ENCODE measurements around the gene SPNS3.

SPNS3 gene

DNA sequence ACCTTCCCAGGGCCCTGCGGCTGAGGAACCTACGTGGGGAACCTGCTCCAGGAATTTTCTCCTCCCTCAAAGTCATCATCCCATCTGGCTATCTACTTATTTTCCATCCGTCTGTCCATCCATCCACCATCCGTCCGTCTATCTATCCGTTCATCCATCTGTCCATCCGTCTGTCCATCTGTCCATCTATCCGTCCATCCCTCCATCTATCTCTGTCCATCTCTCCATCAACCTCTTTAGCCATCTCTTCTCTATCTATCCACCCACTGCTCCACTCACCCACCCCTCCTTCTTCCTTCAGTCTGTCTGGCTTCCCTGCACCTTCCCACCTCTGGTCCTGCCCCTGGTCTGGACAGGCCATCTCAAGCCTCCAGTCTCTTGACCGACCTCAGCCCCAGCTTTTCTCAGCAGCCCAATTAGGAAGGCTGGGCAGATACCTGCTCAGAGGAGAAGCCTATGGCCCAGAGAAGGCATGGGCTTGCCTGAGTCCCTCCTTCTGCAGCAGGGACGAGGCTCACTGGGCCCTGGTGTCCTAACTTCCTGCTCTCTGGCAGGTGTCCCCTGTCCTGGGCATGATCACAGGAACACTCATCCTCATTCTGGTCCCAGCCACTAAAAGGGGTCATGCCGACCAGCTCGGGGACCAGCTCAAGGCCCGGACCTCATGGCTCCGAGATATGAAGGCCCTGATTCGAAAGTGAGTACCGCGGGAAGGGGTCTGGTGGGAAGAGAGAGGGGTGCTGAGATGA lies 98.4 kb downstream of the SPNS3 start:
- ATAC-seq, result no peak
- Mint-ChIP-seq H3K4me1 (peaks cover 22% of the 10 kb centered on the region), H3K27ac (no peak overlapping the region), H3K9me3 (no peaks in the 10 kb centered on the region), H3K27me3 (peaks cover 72% of the 10 kb centered on the region), H3K36me3 (no peaks in the 10 kb centered on the region), H3K4me3 (no peak overlapping the region)

DNA sequence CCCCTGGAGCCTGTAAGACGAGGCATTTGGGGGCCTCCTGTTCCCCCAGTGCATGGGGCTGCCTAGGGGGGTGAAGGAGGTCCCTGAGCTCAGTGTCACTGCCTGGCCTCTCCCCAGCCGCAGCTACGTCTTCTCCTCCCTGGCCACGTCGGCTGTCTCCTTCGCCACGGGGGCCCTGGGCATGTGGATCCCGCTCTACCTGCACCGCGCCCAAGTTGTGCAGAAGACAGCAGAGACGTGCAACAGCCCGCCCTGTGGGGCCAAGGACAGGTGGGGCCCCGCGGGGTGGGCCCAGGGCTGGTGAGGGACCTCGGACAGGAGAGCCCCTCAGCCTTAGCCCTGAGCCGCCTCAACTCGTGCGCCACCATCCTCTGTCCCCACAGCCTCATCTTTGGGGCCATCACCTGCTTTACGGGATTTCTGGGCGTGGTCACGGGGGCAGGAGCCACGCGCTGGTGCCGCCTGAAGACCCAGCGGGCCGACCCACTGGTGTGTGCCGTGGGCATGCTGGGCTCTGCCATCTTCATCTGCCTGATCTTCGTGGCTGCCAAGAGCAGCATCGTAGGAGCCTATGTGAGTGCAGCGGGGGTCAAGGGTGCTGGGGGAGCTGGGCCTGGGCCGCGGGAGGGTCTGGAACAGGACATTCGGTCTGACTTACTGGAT lies 99.3 kb downstream of the SPNS3 start:
- Mint-ChIP-seq H3K4me1 (peaks cover 25% of the 10 kb centered on the region), H3K9me3 (no peaks in the 10 kb centered on the region), H3K27me3 (peaks cover 72% of the 10 kb centered on the region), H3K27ac (no peak overlapping the region), H3K4me3 (no peak overlapping the region), H3K36me3 (no peaks in the 10 kb centered on the region)
- no peak for ATAC-seq

DNA sequence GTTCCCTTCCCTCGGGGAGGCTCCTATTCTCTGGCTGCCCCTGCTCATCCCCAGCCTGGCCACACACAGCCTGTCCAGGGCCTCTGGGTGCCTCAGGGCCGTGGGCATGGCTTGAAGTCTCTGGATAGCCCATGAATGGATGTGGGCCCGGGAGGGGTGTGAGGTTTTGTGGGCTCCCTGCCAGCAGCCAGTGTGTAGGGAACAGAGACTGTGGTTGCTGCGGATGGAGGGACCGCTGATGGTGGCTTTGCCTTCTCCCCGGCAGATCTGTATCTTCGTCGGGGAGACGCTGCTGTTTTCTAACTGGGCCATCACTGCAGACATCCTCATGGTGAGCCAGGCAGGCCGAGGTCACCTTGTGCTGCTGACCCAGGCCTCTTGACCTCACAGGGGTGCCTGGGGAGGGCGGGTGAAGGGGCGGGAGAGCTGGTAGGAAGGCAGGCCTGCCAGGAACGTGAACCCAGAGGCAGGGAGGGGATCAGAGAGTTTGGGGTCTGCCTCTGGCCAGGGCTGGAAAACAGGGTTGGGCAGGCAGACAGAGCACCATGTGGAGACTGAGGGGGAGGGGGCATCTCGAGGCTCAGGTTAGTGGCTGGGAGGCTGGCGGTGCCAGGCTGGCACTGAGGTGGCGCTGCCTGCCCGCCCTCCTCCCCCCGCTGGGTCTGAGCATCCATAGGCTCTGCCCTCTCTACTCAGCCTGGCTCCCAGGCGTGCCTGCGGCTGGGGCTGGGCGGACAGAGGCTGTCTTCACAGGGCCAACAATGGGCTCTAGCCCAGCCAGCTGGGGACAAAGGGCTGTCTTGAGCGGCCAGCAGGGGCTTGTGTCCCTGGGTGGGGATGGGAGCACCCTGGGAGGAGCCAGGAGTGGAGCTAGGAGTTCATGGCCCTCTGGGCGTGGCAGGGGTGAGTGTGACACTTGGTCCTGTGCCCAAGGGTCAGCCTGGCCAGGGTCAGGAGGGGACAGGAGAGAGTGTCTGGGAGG lies 100.1 kb downstream of the SPNS3 start:
- no peaks in the 10 kb centered on the region for H3K9me3 Mint-ChIP-seq
- no peak overlapping the region for H3K4me3 Mint-ChIP-seq
- no peaks in the 10 kb centered on the region for H3K36me3 Mint-ChIP-seq
- no peak overlapping the region for H3K27ac Mint-ChIP-seq
- peaks cover 72% of the 10 kb centered on the region for H3K27me3 Mint-ChIP-seq
- peaks cover 25% of the 10 kb centered on the region for H3K4me1 Mint-ChIP-seq
- ATAC-seq, result no peak

DNA sequence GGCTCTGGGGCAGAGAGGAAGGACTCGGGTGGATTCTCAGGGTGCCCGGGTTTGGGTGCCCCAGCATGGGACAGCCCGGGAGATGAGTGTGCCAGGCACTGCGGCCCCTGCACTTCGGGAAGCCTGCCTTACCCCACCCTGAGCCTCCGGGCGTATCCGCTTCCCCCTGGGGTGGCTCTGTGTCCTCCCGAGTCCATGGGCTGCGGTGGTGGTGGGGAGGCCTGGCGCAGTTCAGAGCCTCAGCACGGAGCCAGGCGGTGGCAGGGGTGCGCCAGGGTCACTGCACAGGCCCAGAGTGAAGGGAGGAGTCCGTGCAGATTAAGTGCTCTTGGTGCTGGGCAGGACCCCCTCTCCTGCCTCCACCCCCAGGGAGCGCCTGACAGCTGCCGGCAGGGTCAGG lies 100.8 kb downstream of the SPNS3 start:
- Mint-ChIP-seq H3K4me3 (no peak overlapping the region), H3K4me1 (peaks cover 25% of the 10 kb centered on the region), H3K27me3 (peaks cover 67% of the 10 kb centered on the region), H3K36me3 (peaks cover 3% of the 10 kb centered on the region), H3K27ac (no peak overlapping the region), H3K9me3 (no peaks in the 10 kb centered on the region)
- no peak for ATAC-seq

DNA sequence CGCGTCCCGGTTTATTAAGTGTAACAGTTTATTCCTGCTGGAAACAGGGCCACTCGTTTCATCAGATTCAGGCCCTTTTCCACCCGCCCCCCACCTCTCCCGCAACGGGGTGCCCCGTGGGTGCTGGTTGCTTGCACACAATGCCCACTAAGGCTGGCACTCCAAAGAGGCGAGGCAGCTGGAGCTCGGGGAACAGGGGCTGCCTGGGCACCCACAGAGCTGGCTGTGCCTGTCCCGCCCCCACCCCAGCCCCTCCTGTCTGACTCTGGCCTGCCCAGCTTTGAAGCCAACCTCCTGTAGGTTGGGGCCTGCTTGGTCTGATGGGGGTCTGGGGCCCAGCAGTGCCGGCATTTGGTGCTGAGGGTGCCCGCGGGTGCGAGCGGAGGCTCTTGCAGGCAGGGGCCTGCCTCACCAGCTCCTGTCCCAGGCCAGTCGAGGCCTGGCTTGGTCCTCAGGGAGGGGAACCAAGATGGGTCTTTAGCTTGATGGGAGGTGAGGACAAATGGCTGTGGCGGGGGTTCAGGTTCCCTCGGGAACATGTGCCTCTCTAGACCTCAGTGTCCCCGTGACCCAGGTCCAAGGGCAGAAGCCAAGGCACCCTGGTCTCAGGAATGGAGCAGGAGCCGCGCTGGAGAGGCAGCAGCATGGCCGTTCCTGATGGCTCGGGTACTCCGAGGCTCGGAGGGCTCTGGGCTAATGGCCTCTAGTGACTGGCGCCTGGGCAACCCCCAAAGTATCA lies 101.4 kb downstream of the SPNS3 start:
- no peak for ATAC-seq
- no peak overlapping the region for H3K27ac Mint-ChIP-seq
- H3K9me3 Mint-ChIP-seq, result no peaks in the 10 kb centered on the region
- H3K4me3 Mint-ChIP-seq, result no peak overlapping the region
- H3K27me3 Mint-ChIP-seq, result peaks cover 61% of the 10 kb centered on the region
- peaks cover 8% of the 10 kb centered on the region for H3K36me3 Mint-ChIP-seq
- peaks cover 25% of the 10 kb centered on the region for H3K4me1 Mint-ChIP-seq

DNA sequence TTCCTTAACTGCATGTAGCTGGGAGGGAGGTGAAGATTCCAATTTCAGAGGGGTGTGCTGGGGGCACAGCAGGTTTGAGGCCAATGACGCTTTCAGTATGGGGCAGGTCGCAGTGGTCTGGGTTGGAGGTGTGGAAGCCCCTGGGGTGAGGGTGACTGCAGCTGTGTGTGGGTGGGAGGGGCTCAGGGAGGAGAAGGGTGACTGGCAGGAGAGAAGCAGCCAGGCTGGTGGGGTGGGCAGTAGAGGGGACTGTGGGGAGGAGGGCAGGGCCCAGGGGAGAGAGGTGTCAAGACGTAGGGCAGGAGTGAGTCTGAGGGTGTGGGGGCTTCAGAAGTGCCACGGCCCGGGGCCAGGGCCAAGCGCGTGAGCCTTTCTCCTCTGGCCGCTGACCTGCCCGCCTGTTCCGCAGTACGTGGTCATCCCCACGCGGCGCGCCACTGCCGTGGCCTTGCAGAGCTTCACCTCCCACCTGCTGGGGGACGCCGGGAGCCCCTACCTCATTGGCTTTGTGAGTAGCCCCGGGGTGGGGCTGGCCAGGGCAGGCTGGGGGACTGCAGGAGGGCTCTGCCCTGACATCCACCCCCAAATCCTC lies 102.0 kb downstream of the SPNS3 start:
- no peak overlapping the region for H3K27ac Mint-ChIP-seq
- H3K27me3 Mint-ChIP-seq, result peaks cover 54% of the 10 kb centered on the region
- H3K36me3 Mint-ChIP-seq, result peaks cover 14% of the 10 kb centered on the region
- no peaks in the 10 kb centered on the region for H3K9me3 Mint-ChIP-seq
- peak; percentile 6 for ATAC-seq
- H3K4me1 Mint-ChIP-seq, result peaks cover 25% of the 10 kb centered on the region
- no peak overlapping the region for H3K4me3 Mint-ChIP-seq

DNA sequence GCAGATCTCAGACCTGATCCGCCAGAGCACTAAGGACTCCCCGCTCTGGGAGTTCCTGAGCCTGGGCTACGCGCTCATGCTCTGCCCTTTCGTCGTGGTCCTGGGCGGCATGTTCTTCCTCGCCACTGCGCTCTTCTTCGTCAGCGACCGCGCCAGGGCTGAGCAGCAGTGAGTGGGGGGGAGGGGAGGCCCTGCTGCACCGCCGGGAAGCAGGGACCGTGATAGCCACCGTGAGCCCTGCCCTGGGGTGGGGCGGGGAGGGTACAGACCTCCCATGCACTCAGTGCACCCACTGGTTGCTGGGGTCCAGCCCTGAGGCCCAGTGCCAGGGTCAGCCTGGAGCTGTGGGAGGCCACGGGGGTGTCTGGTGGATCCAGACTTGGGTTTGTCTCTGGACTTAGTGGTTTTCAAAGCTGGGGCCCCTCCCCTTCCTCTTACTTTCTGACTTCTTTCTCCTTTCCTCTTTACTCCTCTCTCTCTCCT lies 102.6 kb downstream of the SPNS3 start:
- H3K9me3 Mint-ChIP-seq, result no peaks in the 10 kb centered on the region
- H3K27ac Mint-ChIP-seq, result no peak overlapping the region
- peaks cover 20% of the 10 kb centered on the region for H3K36me3 Mint-ChIP-seq
- ATAC-seq, result no peak
- peaks cover 52% of the 10 kb centered on the region for H3K27me3 Mint-ChIP-seq
- peaks cover 25% of the 10 kb centered on the region for H3K4me1 Mint-ChIP-seq
- no peak overlapping the region for H3K4me3 Mint-ChIP-seq

DNA sequence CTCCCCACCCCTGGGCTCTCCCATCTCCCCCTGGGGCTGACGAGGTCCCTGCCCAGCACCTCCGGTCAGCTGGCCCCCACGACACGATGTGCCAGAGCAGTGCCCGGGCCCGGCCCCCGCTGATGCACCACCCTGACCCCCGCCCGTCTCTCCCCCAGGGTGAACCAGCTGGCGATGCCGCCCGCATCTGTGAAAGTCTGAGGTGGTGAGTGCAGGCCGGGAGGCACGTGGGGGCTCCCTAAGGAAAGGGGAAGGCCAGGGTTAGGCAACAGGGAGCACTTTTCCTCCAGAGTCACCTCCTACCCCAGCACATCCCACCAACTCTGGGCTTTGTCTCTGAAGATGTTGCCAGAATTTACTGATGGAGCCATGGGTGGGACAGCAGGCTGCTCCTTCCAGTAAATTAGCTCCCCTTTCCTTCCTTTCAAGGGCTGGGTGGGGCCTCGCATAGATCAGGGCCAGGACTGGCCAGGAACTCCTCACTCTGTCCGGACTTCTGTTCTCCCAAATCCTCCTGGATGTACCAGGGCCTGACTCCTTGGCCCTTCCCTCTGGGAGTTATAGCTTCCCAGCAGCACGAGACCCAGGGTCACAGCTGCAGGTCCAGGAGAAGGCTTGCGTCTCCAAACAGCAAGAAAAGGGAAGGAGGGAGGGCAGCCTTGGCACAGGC lies 103.1 kb downstream of the SPNS3 start:
- no peaks in the 10 kb centered on the region for H3K9me3 Mint-ChIP-seq
- no peak overlapping the region for H3K27ac Mint-ChIP-seq
- H3K27me3 Mint-ChIP-seq, result peaks cover 48% of the 10 kb centered on the region
- no peak overlapping the region for H3K4me3 Mint-ChIP-seq
- peaks cover 24% of the 10 kb centered on the region for H3K36me3 Mint-ChIP-seq
- H3K4me1 Mint-ChIP-seq, result peaks cover 25% of the 10 kb centered on the region
- ATAC-seq, result no peak
